Body of pancreas (tissue), 4 donors: Measurements from ENCODE around the gene ABL2.

ENCODE experiments used
- POLR2A ChIP-seq, 3 donors: fragments of 450-650 bp; IDR thresholded peaks; one replicate each; pipeline ENCODE4 v1.6.1; 2016; ENCODE audit warnings: antibody characterized with exemption in 3 of 3, mild to moderate bottlenecking in 2 of 3
- TF ChIP-seq, protein P1 (sequence below), 7 experiments: fragments of 450-650 bp in 4 of 7; fragments of 200-600 bp in 3 of 7; sonication (generic) in 3 of 7; IDR thresholded peaks; one replicate each; pipeline ENCODE4 v1.5.1; 2016 to 2019; ENCODE audit warnings: antibody characterized with exemption in 7 of 7

DNA sequence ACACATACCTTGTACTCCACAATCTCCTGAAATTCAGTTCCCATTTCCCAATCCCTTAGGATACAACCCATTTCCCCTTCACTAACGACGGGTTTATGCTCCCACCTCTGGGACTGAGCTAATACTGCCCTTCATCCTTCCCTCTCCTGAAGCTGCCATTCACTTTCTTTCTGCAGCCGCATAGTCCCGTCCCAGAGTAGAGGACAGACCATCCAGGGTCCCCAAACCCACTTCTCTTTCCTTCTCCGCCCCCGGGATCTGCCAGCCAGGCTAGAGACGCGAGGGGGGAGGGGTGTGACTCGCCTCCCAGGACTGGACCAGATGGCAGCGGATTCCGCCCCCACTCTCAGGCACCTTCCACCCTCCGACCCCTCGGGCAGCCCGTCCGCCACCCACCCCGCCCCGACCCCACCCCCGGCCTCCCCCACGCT lies 679 bp downstream of the ABL2 start:
- TF ChIP-seq, protein P1, sequence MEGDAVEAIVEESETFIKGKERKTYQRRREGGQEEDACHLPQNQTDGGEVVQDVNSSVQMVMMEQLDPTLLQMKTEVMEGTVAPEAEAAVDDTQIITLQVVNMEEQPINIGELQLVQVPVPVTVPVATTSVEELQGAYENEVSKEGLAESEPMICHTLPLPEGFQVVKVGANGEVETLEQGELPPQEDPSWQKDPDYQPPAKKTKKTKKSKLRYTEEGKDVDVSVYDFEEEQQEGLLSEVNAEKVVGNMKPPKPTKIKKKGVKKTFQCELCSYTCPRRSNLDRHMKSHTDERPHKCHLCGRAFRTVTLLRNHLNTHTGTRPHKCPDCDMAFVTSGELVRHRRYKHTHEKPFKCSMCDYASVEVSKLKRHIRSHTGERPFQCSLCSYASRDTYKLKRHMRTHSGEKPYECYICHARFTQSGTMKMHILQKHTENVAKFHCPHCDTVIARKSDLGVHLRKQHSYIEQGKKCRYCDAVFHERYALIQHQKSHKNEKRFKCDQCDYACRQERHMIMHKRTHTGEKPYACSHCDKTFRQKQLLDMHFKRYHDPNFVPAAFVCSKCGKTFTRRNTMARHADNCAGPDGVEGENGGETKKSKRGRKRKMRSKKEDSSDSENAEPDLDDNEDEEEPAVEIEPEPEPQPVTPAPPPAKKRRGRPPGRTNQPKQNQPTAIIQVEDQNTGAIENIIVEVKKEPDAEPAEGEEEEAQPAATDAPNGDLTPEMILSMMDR (IDR thresholded peaks at IDR 0.05) = no peak
- TF ChIP-seq POLR2A (IDR thresholded peaks at IDR 0.05) = no peak
